ENCODE results near the gene LRTM2.

LRTM2 gene

DNA sequence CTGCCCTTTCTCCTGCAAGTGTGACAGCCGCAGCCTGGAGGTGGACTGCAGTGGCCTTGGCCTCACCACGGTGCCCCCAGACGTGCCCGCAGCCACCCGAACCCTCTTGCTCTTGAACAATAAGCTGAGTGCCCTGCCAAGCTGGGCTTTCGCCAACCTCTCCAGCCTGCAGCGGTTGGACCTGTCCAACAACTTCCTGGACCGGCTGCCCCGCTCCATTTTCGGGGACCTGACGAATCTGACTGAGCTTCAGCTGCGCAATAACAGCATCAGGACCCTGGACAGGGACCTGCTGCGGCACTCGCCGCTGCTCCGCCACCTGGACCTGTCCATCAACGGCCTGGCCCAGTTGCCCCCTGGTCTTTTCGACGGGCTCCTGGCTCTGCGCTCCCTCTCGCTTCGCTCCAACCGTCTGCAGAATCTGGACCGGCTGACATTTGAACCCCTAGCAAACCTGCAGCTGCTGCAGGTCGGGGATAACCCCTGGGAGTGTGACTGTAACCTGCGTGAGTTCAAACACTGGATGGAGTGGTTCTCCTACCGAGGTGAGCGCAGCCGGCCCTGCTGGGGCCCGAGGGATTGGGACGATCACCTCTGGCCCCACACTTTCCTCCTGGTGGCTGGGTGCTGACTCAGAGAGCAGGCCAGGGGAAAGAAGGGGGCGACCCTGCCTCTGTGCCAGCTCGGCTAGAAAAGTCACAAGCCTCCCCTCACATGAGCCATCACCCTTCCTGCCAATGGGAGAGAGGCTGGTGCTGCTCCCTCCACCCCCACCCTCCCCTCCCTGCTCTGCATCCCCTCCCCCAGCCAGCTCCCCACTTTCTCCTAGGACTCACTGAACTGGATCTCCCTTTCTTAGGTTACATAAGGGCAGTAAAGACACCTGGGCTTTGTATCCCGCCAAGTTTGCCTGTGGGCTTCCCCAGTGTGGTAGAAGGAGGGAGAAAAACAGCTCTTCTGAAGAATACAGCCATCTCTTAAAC is 10.9 kb downstream of the LRTM2 start:
- DNase-seq, result no peak

DNA sequence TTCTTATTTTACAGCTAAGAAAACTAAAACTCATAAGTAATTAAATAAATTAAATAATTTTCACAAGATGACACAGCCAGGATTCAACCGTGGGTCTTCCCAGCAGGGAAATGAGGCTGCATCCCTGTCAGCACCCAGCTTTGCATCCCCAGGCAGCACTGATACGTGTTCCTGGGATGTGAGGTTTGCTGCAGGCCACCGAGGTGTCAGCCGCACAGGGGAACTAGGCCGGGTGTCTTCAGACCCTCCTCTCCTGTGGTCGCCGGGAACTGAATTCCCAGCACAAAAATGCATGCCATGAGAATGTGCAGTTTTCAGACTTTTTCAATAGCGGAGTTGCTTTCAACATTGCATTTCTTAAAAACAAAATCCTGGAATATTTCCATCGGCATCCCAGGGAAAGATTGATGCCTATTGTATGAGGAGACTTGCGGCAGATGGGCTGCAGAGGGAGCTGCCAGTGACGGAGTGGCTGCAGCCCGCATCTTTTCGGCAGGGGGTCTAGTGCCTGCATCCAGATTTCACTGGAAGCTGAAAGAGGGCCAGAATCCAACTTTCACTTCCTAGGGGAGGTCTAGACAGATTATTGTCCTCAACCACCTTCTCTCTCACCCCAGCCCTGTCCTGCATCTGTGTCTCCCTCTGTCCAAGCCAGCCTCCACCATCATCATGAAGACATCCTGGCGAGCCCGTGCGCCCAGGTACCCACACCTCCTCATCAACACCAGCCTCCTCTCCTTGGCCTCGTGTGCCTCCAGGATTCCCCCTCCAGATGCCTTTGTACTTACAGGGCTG is 12.6 kb downstream of the LRTM2 start:
- no peak for DNase-seq

DNA sequence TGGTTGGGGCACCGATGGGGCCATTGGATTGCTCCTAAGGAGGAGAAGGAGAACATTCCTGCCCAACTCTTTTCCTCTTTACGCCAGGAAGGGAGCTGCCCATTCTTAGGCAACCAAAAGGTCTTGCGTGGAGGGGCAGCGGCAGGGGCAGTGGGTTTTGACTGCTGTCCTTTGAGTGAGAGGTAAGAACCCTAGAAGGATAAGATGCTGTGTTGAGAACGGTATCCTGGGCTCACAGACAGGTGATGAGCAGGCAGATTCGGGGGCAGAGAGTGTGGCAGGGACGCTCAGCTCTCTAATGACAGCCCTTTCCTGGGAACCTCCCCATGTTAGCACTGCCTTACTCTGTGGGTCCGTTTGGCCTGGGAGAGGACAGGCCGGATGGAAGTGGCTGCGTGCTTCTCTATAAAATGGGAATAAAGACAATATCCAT is 13.2 kb downstream of the LRTM2 start:
- no peak for DNase-seq

DNA sequence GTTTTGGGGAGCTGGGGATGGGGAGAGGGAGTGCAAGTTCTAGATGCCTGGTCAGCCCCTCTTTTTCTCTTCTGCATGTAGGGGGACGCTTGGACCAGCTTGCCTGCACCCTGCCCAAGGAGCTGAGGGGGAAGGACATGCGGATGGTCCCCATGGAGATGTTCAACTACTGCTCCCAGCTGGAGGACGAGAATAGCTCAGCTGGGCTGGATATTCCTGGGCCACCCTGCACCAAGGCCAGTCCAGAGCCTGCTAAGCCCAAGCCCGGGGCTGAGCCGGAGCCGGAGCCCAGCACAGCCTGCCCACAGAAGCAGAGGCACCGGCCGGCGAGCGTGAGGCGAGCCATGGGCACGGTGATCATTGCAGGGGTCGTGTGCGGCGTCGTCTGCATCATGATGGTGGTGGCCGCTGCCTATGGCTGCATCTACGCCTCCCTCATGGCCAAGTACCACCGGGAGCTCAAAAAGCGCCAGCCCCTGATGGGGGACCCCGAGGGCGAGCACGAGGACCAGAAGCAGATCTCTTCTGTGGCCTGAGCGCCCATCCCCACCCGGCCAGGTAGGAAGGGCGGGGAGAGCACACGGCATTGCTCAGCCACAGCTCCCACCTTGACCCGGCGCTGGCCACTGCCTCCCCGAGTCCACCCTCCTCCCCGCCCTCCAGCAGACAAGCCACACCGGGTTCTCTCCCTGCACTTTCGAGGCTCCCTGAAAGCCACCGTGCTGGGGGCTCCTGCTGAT is 14.0 kb downstream of the LRTM2 start:
- DNase-seq, result no peak

DNA sequence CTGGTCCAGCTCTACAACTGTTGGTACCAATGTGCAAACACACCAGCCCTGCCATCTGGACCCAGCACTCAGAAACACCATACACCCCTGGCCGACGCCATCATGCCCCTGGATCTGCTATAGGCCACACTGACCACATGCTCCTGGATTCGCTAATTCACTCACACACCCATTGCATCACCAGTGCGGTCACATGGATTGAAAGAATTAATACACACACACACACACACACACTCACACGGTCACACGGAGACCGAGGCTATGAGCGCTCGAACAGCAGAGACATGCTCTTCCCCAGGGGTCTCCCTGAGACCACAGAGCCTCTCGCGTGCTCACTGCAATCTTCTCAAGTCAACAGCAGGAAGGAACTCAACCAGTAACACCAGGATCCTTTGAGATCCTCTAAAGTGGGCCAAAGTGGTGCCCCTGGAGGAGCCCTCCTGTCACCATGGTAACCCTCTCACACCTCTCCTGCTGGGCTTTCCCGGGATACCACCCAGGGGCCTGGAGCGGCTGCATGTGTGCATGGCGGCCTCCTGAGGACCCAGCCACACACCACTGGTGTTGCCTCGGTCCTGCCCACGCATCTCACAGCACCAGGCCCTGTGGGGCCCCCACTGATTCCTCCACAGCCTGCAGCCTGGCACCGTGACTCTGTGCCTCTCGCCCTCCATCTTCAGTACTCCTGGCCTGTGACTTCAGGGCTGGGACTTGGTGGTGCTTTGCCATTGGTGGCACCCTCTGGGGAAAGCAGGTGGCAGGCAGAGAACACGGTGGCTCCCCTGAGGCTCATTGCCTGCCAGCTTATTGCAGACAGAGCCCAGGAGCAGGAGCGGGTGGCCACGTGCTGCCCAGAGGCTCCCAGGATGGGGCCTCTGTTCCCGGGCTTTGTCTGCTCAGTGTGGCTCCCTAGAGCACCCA is 15.1 kb downstream of the LRTM2 start:
- no peak for DNase-seq

DNA sequence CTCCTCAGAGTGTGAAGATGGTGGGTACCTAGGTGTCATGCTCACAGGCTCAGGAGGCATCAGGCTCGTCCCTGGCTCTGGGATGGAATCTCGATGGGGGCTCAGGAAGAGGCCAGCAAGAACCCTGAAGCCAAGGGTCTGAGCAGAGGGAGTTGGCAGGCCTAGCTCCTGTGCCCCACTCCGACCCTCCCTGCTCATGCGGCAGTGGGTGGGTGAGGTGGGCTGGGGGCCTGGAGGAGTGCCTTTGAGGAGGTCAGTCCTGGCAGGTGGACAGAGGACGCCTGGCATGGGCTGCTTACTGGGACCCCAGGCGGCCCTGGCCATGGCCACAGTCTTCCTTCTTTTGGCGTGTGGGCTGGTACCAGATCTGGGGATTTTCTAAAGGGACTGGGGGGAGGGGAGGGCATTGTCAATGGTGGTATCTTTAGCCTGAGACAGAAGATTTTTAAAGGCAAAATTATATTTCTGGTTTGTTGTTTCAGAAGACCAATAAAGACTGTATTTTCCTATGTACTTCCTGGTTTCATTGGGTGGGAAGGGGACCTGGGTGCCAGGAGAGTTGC is 16.0 kb downstream of the LRTM2 start:
- DNase-seq, result no peak

DNA sequence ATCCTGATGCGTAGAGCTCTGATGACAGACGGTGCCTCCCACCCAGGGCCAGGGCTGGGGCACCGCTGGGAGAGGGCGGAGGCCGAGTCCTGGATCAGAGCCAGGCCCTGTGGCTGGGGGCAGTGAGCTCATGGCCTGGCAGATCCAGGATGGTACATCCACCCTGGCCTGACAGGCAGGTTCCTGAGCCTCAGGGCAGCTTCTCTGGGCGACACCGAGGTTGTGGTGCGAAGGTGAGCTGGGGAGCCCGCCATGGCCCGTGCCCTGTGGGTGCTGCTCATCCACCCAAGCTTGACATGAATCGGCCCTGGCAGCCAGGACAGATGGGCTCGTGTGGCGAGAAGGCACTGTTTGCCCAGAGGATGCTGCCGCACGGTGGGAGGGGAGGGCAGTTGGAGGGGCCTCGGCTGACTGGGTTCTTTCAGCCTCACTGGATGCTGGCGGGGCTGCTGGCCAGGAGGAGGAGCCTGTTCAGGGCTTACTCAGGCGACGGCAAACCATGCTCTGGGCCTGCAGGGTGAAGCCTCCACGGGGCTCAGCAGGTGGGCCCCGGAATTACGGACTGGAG is 16.6 kb downstream of the LRTM2 start:
- DNase-seq, result no peak

DNA sequence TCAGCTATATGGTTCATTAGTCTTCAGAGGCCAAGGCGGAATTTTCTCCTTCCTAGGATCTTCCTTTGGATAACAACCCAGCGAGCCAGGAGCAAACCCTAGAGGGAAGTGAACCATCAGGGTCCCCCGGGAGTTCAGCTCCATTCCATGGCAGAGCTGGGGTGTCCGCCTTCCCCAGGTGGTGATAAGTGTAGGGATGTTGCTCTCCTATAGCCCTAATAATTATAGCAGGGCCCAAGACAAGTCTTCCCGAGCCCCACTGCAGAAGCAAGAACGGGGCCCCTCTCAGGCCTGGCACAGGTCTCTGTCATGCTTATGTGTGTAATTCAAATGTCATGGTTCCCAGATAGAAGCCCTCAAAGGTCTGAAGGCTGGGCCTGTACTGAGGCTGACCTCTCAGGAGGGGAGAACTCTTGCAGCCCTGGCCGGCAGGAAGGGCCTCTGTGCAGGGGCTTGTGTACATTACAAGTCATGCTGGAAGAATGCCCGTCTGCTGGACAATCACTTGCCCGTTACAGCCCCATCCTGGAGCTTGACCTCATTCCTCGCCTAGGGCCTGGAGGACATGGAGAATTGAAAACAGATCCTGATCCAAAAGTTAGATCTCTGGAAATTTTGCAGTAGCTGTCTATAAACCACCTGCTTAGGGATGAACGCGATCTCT is 17.3 kb downstream of the LRTM2 start:
- DNase-seq, result no peak

DNA sequence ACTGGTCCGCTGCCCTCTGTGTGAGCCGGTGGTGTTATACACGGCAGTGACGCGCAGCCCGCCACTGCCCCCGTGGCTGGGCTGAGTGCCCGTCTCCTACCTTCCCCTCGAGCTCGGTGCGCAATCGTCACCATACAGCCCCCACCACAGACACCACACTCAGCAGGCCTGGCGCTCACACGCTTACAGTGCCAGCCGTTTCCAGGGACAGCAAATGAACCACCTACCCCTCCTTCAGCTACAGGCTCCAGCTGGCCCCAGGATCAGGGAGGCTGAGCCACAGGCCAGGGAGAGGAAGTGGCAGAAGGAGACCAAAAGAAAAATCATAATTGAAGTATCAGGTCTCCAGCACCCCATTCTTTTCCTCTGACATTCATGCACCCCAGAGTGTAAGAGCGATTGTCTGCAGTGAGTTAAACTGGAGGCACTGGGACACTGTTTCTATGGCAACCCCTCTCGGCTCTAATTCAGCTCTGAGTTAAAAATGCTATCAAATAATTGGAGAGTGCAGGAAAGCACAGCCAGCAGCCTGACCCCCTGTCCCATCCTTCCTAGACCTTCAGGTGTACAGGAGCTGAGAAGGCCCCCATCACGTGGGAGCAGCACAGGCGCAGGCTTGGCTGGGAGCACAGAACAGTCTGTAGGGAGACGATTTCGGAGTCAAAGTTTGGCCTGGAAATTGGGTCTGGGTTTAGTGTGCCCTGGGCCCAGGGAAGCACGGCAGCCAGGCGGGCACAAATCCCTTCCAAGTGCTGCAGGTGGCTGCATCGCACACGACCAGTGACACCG is 18.0 kb downstream of the LRTM2 start:
- no peak for DNase-seq

DNA sequence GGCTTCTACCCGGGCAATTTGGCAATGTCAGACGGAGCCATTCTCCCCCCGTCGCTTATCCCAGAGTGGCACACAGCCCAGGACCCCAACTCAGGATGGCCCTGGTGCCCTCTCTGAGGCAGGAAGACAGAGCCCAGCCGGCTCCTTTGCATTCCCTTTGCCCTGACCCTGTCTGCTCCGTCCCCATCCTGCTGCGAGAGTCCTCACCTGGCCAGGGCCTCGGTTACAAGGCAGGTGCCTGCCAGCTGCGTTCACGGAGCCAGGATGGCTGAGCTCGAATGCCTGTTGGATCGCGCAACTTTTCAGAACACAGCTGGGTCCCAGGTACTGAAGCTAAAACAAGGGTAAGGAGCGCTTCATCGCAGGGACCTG is 18.6 kb downstream of the LRTM2 start:
- no peak for DNase-seq

DNA sequence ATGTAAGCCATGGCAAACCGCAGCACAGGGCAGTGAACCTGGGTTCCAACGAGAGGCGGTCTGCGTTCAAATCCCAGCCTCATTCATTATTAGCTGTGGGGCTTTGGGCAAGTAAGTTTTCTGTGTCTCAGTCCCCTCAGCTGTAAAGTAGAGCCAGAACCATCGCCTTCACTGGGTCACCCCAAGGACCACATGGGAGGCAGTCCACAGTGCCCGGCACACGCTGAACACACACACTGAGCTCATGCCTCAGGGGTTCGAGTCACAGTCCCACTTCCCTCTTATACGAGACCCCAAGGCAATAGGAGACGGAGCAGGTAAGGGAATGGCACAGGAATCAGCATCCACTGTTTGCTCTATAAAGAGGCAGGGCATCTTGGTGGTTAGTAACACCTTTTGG is 19.1 kb downstream of the LRTM2 start:
- no peak for DNase-seq

DNA sequence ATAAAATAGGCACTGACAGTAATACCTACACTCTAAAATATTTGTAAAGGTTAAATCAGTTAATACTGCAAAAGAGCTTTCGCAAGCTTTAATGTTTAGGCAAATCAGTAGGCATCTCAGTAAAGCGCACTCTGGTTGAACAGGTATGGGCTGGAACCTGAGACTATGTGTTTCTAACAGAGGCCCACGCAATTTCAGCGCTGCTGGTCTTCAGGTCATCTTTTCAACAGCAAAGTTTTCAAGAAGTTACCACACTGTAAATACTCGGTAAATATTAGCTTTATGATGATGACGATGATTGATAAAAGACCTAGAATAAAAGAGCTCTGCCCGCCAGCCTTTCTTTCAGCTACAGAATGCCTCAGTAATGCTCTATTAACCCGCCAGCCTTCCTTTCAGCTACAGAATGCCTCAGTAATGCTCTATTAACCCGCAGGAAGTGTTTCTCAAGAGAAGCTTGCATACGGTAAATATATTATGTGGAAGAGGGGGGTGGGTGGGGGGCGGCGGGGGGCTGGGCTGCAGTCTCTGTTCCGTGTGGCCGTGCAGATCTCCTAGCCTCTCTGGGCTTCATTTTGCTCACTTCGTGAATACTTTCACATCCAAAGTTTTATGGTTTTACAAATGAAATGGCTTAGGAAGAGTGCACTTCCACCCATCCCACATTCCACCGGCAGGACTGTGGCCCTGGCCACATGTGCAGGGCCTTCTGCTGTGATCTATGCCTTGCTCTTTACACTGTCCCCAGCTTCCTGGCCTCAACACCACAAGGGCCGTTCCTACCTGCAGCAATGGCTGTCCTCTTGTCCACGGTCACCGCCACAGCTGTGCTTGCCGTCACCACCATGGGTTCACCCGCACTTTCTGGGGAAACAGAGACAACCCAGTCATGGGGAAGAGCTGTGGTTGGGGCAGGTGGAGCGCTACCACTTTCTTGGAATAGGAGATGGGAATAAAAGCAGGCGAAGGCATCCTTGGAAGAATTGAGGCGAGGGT is 19.9 kb downstream of the LRTM2 start:
- no peak for DNase-seq

DNA sequence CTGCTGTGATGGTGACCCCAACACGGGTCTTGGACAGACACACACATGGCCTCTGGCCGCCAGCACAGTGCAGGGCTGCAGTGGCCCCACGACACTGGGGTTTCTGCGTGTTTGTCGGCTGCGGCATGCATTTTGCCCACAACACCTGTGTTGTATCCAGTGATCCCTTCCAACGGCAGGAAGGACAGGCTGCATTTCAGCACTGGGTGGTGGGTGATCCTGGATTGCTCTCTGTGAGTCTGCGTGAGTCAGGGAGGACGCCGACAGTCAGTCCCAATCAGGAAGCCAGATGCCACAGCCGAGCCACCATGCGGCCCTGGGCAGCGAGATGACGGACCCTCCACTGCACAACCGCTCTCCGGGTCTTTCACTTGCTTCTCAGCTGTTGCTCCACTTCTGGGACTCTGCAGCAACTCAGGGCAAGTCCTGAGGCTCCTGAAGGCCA is 20.6 kb downstream of the LRTM2 start:
- no peak for DNase-seq

DNA sequence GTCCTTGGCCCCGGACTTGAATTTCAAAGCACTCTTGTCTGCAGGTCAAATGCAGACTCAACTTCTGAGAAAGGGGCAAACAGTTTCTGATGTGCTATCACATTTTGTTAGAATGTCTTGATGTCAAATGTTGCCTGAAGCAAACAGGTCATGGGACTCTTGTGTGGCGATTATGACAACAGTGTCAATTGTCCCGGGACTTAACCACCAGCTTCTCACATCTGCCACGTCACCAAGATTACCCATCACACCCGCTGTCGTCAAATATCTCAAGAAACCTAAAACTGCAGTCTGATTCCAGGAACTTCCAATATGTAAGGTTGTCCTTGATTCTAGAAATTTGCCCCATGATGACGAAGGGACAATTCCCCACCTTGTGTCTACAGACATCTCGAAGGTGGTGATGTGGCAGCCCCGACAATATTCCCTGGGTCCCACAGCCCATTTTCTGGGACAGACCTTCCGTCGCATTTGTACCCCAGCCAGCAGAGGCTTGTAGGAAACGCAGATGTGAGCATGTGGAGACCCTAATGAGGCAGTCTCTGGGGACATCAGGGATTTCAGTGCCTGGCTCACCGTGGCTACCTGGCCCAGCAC is 21.3 kb downstream of the LRTM2 start:
- no peak for DNase-seq

DNA sequence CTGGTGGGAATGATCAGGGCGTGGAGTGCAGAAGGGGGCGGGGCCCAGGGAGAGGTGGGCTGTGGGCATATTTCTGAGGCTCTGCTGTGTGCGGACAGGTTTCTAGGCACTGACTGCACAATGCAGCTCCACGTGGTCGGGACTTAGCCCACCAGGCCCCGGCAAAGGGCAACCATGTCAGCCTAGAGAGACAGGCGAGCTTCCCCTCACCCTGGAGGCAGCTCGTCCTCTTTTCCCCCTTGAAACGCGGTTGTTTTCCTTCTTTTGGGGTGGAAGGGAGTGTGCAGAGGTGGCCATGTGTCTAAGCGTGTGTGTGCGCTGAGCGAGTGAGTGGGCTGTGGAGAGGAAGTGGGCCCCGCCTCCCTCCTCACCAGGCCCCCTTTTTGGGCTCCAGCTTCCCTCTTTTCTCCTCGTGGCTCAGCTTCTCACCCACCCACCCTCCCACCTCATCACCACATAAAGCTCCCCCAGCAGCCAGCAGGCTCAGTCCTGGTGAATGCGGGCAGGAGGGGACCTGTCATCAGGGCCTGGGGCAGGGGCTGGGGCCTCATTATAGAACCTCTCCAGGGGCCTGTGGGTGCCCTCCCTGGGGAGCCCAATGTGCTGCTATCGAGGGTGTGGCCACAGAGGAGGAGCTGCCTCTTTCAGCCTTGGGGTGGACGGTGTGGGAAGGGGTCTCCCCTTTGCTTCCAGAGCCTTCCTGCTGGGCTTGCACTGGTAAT is 22.0 kb downstream of the LRTM2 start:
- no peak for DNase-seq

DNA sequence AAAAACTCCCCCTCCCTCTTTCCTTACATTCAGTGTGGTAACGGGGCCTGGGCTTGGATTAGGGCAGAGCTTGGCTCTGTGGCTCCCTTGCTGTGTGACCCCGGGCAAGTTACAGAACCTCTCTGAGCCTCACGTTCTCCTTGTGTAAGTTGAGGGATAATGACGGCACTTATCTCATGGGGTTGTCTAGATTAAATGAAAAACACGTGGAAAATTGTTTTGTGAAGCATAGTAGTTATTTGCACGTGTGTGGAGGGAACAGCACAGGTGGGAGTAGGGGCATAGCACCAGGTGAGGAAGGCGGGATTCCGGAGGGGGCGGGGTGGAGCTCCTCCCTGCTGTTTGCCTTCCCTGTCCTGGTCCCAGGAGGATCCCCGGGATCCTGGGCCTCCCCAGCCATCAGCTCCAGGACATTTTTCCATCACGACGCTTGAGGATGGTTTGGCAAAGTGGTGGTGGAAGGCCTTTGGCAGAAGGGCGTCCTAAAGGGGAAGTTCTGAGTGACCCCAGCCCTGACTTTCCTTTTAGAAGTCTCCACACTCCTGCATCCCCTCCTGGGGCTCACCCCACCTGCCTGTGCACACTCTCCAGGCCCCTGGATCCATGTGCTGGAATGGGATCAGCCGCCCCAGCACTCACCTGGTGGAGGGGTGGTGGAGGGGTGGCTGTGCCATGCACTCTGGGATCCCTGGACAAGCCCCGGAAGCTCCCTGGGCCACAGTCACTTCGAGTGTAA is 22.7 kb downstream of the LRTM2 start:
- no peak for DNase-seq

DNA sequence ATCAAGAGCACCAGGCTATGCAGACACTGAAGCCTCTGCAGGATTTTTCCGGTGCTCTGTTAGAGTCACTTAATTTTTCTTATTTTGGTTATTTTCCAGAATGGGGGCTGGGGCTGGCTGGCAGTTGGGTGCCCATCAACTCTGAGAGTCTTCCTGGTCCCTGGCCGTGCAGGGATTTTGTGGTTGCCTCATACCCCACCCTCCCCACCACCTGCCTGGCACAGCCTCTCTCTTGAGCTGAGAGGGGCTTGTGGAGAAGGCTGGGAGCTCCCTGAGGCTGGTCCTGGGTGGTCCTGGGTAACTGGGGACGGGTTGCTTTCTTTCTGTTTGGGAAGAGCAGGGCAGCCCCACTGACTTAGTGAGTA is 23.3 kb downstream of the LRTM2 start:
- DNase-seq, result no peak

Data from CD4-positive, alpha-beta T cell treated with Interleukin-6 for 4 hours (primary cell).